ENCODE data around the gene SNX21. TPM values are rescaled to one million over a fixed set of nuclear protein-coding genes. Genes with fewer than 3 reads are reported as not detected.
A peak's percentile ranks its signal among the peaks of the same experiment; 100 is the strongest.

The SNX21 gene
- polyA plus RNA-seq, 2 of the 4 experiments (the other 2 are of a cell fraction) = 4.0 to 7.0 TPM

DNA sequence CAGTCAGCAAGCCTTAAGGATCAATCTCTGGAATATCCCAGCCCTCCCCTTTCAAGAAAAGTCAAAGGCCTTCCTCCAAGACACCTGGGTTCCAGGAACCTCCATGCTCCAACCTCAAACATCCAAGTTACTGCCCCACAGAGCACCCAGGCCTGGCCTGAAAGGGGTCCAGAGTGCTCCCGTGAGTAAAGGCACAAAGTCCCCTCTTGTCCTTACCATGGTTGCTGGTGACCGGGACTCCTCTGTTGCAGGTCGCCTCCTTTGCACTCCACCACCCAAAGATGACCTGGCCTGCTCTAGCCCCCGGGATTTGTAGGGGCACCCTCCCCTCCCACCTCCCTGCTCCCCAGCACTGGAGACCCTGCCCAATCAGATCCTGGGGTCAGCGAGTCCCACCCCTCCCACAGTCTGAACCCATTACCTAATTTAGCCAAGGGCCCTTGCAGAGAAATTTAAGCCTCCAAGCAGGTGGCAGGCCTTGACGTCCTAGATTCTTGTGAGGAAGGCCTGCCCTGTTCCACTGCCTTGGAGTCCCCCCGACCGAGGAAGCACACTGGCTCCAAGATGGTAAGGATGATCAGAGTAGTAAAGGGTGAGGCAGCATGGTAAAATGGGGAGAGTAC lies 6.5 kb upstream of the SNX21 start, which contains the start of gene TNNC2:
Gene TNNC2, minus strand, starts transcription at position 283 of the 623 bp plus-strand sequence. Its CDS starts 64 bp downstream, at position 219.
- POLR2A ChIA-PET = interaction anchor here (1.6 kb wide), 1 partner anchor 54 kb away, joined by 4 read pairs; the partner anchor contains the start of gene ZSWIM1
- DNase-seq (ENCODE audit: low read depth in 1 of 2, low spot score in 1 of 2) (no peak), FAIRE-seq (no peak), ATAC-seq (no peak)
- Histone ChIP-seq H3K9me3 (no peaks in the 10 kb centered on the region), H3K4me2 (no peak within 1 kb of the TSS), H3K27ac (0 out of 6 replicates have a peak within 1 kb of the TSS, but pooled peaks of 1 of the 2 experiments have one; percentile 6), H3K4me3 (no peak within 1 kb of the TSS), H3K4me1 (peaks cover 10% of the 10 kb centered on the region; the same call in 2 of the 3 replicates)
- TF ChIP-seq HOXB5 (CRISPR knock-in tag; IDR thresholded peaks at IDR 0.05) = no peak
- no peak for TF ChIP-seq PBX3 (IDR thresholded peaks at IDR 0.05)
- TF ChIP-seq ZC3H11A (IDR thresholded peaks at IDR 0.05) = no peak
- TF ChIP-seq FOSL2 (IDR thresholded peaks at IDR 0.05) = no peak
- no peak for TF ChIP-seq FOSL2 (CRISPR knock-in tag; IDR thresholded peaks at IDR 0.05)
- TF ChIP-seq HEYL (CRISPR knock-in tag; IDR thresholded peaks at IDR 0.05) = no peak
- no peak for TF ChIP-seq HDAC2 (IDR thresholded peaks at IDR 0.05)
- TF ChIP-seq RFX5 (IDR thresholded peaks at IDR 0.05) = no peak
- no peak for TF ChIP-seq TFCP2L1 (CRISPR knock-in tag; IDR thresholded peaks at IDR 0.05)
- TF ChIP-seq TP53 (CRISPR knock-in tag; IDR thresholded peaks at IDR 0.05) = no peak
- TF ChIP-seq BHLHE40 (IDR thresholded peaks at IDR 0.05; ENCODE audit: low read depth, low read length) = no peak
- TF ChIP-seq NFE2L2 (conservative IDR thresholded peaks at IDR 0.05; ENCODE audit: low read length) = no peak
- TF ChIP-seq CHD2 (IDR thresholded peaks at IDR 0.05; ENCODE audit: low read length, partially characterized antibody) = no peak
- no peak for TF ChIP-seq ZNF302 (CRISPR knock-in tag; IDR thresholded peaks at IDR 0.05)
- no peak for TF ChIP-seq FOXS1 (CRISPR knock-in tag; IDR thresholded peaks at IDR 0.05)
- TF ChIP-seq, protein P1, sequence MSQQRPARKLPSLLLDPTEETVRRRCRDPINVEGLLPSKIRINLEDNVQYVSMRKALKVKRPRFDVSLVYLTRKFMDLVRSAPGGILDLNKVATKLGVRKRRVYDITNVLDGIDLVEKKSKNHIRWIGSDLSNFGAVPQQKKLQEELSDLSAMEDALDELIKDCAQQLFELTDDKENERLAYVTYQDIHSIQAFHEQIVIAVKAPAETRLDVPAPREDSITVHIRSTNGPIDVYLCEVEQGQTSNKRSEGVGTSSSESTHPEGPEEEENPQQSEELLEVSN (IDR thresholded peaks at IDR 0.05; ENCODE audit: borderline replicate concordance, low read depth) = no peak
- TF ChIP-seq RCOR1 (IDR thresholded peaks at IDR 0.05; ENCODE audit: low read depth, low read length) = no peak
- no peak for TF ChIP-seq CBX2 (IDR thresholded peaks at IDR 0.05; ENCODE audit: borderline replicate concordance, low read depth)
- TF ChIP-seq RNF2 (IDR thresholded peaks at IDR 0.05; ENCODE audit: borderline replicate concordance, low read depth) = no peak
- CTCF ChIA-PET = interaction anchor here (1.0 to 1.4 kb wide), 4 partner anchors 10 to 135 kb away, joined by 3 to 7 read pairs (median 4); no protein-coding TSS in a partner anchor
- 76% methylated on average over 8 of the region's 8 CpGs for WGBS (ENCODE audit: missing lambda C conversion rate)

DNA sequence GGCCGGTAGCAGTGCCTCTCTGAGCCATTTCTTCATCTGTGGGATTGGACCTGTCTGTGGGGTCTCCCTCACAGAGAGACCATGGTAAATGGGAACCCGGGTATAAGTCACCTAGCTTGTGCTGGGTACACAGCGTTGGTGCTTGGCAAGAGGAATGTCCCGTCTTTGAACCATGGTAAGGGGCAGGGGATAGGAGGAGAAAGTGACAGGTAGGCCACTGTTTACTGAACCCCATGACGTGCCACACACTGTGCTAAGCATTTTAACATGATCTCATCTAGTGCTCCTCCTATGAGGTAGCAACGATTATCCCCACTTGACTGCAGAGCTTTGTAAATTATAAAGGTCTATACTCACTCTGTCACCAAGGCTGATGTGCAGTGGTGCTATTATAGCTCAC lies 5.9 kb upstream of the SNX21 start:
- POLR2A ChIA-PET = no interaction called here
- CTCF ChIA-PET = interaction anchor here (1.0 to 1.3 kb wide), 2 partner anchors 10 to 56 kb away, joined by 3 read pairs; no protein-coding TSS in a partner anchor
- Histone ChIP-seq H3K9me3 (no peaks in the 10 kb centered on the region), H3K4me1 (peaks cover 12% of the 10 kb centered on the region; the same call in 2 of the 3 replicates), H3K4me3 (no peak overlapping the region), H3K27ac (no peak overlapping the region), H3K4me2 (no peak overlapping the region)
- DNase-seq (ENCODE audit: low read depth in 1 of 2, low spot score in 1 of 2) (no peak), FAIRE-seq (no peak), ATAC-seq (no peak)
- no peak for TF ChIP-seq NFE2L2 (conservative IDR thresholded peaks at IDR 0.05; ENCODE audit: low read length)
- no peak for TF ChIP-seq CHD4 (IDR thresholded peaks at IDR 0.05; ENCODE audit: borderline replicate concordance)
- TF ChIP-seq CHD2 (IDR thresholded peaks at IDR 0.05; ENCODE audit: low read length, partially characterized antibody) = no peak
- TF ChIP-seq HDAC2 (IDR thresholded peaks at IDR 0.05) = no peak
- no peak for TF ChIP-seq TP53 (CRISPR knock-in tag; IDR thresholded peaks at IDR 0.05)
- no peak for TF ChIP-seq MAZ (IDR thresholded peaks at IDR 0.05; ENCODE audit: borderline replicate concordance, low read depth, low read length)
- TF ChIP-seq EHMT2 (IDR thresholded peaks at IDR 0.05; ENCODE audit: low read depth) = no peak
- TF ChIP-seq ZC3H11A (IDR thresholded peaks at IDR 0.05) = no peak
- TF ChIP-seq, protein P2, sequence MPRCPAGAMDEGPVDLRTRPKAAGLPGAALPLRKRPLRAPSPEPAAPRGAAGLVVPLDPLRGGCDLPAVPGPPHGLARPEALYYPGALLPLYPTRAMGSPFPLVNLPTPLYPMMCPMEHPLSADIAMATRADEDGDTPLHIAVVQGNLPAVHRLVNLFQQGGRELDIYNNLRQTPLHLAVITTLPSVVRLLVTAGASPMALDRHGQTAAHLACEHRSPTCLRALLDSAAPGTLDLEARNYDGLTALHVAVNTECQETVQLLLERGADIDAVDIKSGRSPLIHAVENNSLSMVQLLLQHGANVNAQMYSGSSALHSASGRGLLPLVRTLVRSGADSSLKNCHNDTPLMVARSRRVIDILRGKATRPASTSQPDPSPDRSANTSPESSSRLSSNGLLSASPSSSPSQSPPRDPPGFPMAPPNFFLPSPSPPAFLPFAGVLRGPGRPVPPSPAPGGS (IDR thresholded peaks at IDR 0.05) = no peak
- no peak for TF ChIP-seq ZNF302 (CRISPR knock-in tag; IDR thresholded peaks at IDR 0.05)
- TF ChIP-seq FOSB (CRISPR knock-in tag; IDR thresholded peaks at IDR 0.05) = no peak
- no peak for TF ChIP-seq JUNB (IDR thresholded peaks at IDR 0.05)
- no peak for TF ChIP-seq RCOR1 (IDR thresholded peaks at IDR 0.05; ENCODE audit: low read depth, low read length)
- no peak for TF ChIP-seq MYC (IDR thresholded peaks at IDR 0.05; ENCODE audit: borderline replicate concordance, low read length)
- WGBS (ENCODE audit: missing lambda C conversion rate) = 77% methylated on average over 6 of the region's 6 CpGs

Data from A549 (cell line).